GM19238 (cell line): ENCODE data around the gene CYB5R4.

ENCODE experiments used
- DNase-seq: peaks from one replicate; pipeline ENCODE4 v3.0.0; 2011; ENCODE audit warnings: low spot score; ENCODE audit not compliant: insufficient read length

Gene CYB5R4

DNA sequence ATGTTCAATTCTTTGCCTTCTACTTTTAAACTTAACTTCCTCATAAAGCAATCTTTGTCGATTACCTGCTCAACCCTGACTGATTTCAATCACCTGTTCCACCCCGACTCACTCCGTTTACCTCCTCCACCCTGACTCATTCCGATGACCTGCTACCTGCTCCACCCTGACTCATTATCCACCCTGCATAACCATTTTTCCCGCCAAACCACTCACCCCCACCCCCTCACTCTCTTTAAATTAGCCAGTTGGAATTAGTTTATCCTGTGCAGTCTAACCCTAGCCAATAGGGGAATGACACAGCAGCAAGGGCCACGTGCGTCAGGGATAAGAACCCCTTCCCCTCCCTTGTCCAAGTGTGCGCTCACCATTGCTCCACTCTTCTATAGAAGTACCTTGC lies 117.4 kb downstream of the CYB5R4 start:
- DNase-seq = no peak

DNA sequence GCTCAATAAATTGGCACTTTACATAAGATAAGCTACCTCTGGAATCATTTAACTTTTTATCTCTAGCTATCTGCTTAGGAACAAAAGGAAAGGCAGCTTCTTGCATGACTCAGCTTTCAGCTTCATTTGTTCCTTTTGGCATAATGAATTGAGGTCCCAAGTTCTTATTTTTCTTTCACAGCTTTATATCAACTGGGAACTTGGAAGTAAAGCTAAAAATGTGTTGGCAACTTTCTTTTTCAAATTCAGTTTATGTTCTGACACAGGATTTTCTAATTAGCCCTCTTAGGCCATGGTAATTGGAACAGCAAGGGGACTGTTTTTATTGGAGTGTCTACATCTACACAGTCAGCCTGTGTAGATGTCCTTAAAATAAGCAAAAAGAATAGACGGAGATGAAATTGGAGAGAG lies 118.8 kb downstream of the CYB5R4 start:
- DNase-seq = no peak

DNA sequence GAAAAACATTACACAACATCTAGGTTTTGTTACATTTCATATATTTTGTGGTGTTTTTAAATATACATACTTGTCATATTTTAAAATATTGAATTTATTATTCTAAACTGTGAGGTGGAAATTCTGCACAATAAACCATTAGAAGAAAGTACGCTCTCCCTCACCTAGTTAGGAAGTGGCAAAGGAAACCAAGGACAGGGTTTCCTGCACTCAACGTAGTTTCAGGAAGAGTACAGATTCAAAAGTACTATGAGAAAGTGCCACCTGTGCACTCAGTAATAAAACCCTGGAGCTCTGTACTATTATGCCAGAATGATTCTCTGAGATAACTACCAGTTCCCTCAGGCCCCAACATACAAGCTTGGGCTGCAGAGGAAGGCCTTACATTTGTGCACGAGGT lies 119.5 kb downstream of the CYB5R4 start:
- DNase-seq = no peak

DNA sequence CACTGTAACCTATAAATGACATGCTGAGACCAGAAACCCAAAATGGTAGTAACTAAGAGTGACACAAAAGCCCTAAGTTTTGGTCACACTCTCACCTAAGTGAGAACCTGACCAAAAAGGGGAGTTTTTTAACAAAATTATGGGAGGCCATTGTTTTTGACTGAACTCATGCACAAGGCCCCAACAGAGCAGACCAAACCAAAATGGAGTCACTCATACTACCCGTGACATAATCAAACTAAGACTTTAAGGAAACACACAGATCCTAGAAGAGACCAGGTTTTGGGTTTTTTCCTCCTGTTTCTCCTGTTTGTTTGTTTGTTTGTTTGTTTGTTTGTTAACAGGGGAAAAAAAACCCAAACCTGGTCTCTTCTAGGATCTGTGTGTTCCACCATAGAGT lies 124.9 kb downstream of the CYB5R4 start:
- no peak for DNase-seq

DNA sequence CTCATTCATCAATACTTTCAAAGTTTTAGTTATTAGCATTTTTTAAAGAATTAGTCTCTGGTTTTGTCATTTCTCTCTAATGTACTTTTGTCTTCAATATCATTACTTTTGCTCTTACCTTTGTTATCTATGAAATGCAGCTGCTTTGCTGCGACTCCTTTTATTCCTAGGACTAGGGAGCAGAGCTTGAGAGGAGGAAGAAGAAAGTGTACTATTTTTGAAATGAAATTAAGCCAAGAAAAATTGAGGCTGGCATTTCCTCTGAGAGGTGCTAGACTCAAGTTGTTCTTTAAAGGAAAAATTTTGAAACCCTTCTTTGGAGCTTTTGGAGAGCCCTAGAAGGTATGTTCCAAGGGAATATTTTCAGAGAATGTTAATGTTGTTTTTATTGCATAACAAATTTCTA lies 125.8 kb downstream of the CYB5R4 start:
- DNase-seq = no peak

DNA sequence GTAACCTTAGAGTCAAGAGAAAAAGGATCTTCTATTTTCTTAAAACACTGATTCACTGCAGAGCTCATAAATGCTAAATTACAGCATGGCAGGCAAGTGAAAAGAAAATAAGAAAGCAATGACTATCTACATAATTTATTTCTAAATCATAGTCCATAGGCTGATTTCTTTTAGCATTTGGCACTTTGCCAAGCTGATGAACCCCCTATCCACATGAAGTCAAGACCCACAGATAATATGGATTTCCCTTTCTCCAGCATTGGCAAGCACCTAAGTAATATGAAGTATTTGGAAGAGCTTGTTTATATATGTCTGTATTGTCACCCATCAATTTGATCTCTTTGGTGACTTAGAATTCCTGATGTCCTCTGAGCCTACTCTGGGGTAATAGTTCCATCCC lies 126.2 kb downstream of the CYB5R4 start:
- no peak for DNase-seq

DNA sequence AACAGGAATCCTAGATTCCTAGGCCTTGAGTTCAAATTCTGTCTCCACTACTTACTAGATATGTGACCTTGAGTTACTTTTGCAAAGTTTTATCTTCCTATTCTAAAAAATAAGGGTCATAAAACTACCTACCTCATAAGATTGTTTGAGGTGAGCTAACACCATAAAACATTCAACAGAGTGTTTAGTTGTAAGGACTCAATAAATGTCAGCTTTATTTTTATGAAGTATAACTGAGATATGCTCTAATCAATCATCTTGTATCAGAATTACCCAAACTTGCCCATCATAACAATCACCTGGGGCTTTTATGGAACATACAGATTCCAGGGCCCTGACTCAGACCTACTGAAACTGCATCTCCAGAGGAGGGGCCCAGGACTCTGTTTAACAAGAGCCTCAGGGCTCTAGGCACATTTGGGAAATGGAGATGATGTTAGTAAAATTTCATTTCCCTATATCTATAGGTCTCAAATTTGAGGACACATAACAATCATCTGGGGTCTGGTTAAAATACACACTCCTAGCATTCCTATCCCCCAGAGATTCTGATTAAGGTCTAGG lies 138.6 kb downstream of the CYB5R4 start:
- no peak for DNase-seq

DNA sequence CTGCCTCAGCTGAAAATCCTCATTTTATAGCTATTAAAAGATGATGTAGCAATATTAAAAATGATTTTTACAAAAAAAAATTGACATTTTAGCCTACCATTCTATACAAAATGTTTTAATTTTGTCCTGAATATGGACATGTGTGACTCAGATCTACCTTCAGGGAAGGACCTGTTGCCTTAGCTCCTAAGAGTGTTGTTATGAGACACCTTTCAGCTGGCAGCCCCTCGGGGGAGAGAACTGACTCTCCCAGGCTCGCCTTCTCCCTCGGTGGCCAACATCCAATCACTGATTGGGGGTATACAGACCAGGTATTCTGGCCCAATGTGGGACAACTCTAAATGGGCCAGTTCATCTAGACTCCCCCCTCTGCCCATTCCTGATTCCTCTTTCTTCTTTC lies 141.6 kb downstream of the CYB5R4 start:
- no peak for DNase-seq

DNA sequence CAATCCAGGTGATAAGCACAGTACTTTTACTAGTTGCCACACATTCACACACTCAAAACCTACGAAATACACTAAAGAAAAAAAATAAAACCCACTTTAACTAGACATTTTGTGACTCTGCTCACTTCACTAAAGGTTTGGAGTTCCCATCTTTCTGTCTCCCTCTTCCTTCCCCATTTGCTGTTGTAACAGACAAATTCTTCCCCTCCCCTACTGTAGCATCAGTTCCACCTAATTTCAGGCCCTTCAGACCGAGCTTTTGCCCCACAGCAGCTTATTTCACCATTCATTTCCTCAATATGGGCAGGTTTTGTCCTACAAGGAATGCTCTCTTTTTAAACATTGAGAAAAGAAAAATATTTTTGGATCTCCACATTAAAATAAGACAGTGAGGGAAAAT lies 142.7 kb downstream of the CYB5R4 start:
- DNase-seq = no peak

DNA sequence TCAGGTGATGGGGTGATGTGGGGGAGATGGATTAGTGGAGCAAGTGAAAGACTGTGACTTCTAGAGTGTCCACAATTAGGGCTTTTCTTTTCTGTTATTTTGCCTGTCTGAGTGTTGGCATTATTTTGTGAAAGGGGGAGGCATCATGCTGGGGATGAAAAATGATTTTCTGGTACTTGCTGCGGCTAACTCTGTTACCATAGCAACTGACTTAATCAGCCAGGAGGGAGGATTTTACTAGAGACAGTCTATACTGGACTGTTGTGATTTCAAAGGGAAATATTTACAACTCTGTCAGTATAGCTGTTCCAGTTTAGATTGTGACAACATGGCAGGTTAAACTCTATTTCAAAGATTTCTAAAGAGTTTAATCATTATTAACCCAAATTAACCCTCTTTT lies 143.6 kb downstream of the CYB5R4 start:
- DNase-seq = no peak

DNA sequence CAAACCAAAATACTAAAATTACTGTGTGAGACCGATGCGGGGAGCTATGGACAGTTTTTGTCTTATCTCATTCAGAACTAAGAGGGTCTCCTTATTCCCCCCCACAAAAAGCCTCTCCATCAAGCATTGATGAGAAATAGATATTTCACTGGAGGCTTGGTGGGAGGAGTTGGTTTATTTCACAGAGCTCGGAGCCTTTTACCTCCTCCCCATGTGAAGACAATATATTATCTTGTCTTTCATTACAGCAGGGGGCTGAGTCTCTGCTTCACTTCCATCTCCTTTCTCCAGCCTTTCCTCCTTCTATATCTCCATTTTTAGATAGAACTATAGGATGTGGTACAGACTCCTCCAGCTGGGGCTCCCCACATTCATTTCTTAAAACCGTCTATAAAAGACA lies 144.2 kb downstream of the CYB5R4 start:
- DNase-seq = no peak

DNA sequence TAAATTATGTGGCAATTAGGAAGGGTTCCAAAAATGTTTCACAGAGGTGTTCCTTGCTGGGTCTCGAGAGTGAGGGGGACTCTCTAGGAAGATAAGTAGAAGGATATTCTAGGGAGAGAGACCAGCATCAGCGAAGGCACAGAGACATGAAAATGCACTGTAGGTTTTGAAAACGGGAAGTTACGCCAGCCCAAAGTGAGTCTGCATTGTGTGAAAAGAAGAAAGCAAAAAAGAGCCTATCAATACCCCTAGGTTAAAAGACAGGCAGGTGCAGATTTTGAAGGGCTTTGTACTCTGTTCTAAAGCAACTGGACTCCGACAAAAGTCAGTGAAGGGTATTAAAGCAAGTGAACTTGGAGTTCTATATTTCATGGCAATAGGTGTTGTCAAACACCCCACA lies 148.4 kb downstream of the CYB5R4 start:
- no peak for DNase-seq

DNA sequence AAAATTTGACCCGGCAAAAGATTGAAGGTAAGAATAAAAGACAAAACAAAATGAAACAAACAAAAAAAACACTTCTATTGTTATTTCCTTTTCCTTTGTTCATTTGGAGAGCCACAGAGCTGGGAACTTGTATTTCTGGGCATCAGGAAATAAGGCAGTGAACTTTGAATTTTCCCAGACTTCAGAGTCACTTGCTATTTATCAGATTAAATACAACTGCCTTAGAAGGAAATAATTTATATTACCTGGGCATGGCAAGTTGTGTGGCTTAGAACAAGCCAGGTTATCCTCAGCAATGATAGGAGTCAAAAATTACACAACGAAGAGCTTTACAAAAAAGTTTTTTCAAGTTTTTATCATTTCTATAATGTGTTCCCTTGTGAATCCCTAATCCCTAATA lies 153.9 kb downstream of the CYB5R4 start:
- no peak for DNase-seq

DNA sequence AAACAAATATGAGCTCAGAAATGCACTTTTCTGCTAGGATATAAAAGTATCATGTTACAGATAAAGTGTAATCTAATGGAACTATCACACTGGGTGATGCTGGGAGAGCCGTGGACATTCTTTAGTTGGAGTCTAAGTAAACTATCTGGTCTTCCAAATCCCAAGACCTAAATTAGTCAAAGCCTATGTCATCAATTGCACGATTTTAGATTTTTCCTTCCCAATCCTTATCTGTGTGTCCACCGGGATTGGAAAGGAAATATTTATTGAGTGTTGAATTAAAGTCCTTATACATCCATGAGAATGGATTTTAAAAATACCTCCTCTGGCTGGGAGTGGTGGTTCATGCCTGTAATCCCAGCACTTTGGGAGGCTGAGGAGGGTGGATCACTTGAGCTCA lies 154.4 kb downstream of the CYB5R4 start:
- no peak for DNase-seq

DNA sequence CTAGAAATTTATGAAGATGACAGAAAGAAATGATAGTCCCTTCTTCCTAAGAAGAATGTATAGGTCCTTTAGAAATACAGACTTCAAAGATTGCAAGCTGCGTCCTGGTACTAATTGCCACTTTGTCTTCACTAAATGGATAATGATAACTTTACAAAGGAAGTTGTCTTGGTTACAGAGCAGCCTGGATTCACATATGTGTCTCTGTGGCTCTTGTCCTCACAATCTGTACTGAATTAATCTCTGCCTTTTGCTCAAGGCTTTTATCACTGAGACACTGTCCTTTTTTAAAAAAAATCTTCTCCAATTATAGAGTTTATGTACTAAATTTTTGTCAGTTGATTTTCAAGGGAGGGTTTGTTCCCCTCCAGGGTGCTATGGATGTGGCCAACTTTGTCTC lies 156.5 kb downstream of the CYB5R4 start:
- DNase-seq = no peak
